GM21619 (cell line): ENCODE measurements around the gene FNDC8.
A peak's percentile ranks its signal among the peaks of the same experiment; 100 is the strongest.
"Not testable (repeated sequence)": the region's sequence is repeated elsewhere in the genome, so short reads cannot be mapped to it uniquely, and the experiment has no call there.

Source experiments
- ATAC-seq: cut with Tn5 transposase; IDR thresholded peaks from one replicate; pipeline ENCODE4 v1.9.1; 2021; ENCODE audit not compliant: unreplicated experiment

FNDC8 gene

DNA sequence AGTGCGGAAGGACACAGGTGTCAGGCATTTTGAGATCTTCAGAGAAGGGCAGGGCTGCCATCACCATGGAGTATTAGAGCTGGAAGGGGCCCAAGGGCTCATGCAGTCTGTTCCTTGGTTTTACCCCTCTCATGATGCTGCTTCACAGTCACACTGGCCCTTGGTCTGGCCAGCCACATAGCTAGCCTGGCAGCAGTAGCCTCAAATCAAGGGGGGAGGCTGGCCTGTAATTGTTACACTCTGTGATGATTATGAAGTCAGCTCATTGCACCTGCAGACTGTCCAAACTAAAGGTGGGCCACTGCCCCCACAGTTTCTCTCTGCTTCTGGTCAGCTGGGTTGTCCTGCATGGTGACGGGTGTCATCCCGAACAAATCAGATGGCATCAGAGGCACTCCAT is at the start of gene FNDC8:
Gene FNDC8 (plus strand): TSS at position 301 of the 400 bp plus-strand sequence. CDS start 79 bp downstream, at position 380.
- no peak for ATAC-seq

DNA sequence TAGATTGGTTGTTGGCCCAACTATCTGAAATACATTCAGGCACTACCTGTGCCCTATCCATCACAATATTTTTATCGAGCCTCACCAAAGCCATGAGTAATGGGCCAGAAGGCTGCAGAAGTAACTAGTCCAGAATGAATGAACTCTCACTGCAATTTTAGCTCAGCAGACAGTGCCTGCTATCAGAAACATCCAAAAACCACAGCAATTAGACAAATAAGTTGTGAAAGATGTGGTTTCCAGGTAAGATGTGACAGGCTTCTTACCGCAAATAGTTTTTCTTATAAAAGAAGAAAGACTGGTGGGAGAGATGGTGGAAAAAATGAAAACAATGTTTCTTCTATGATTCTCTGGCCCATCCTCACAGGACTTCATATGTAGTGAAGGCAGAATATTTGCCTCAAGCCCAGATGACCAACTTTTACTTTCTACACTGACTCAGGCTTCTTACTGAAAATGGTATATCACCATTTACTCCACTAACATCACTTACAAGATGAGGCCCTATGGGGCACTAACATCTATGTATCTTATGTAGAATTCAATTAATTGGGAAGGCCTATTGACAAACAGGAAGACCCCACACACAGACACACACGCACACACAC is 48.1 kb upstream of the FNDC8 start:
- no peak for ATAC-seq

- ATAC-seq, result no peak
Observed at GRCh38 chr17:35073991-35074627, 47.3 kb upstream of the FNDC8 start.

- ATAC-seq, result no peak
Observed at GRCh38 chr17:35074711-35075707, 46.4 kb upstream of the FNDC8 start.

- no peak for ATAC-seq
Observed at GRCh38 chr17:35076874-35077273, 44.5 kb upstream of the FNDC8 start.

GRCh38 chr17:35079547-35080423 is 41.6 kb upstream of the FNDC8 start:
- no peak for ATAC-seq

DNA sequence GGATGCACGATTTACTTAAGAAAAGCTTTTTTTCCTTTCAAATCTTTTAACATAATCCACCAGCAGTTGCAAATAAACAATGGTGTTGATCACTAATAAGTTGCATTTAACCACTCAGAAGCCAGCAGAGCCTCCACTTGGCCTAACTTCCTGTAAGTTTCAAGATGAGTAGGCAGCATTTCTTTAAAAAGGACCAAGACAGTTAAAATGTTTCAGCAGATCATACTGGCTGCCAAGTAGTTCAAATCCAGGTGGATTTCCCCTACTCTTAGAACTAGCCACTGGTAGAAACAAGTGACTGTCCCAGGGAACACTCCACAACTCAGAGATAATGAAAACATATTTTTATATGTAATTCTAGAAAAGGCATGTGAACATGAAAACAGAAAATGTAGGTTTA is 40.9 kb upstream of the FNDC8 start:
- peak; percentile 75 for ATAC-seq

DNA sequence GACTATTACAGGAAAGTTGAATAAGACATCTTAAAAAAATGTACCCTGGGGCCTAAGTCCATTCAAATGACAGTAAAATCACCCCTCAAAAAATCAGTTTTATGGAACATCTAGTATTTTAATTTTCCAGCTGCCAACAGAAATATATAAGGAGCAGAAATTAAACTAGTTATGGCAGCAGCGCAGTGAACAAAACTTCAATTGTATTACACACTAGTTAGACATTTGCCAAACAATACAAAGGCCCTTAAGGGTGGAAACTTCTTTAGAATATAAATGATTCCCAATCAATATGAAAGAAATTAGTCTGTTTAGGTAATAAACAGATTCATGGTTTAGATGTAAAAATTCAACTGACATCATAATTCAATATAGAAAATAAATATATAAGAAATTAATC is 39.8 kb upstream of the FNDC8 start:
- no peak for ATAC-seq

- ATAC-seq, result no peak
Observed at GRCh38 chr17:35082073-35082657, 39.2 kb upstream of the FNDC8 start.

- ATAC-seq, result no peak
Observed at GRCh38 chr17:35083071-35083470, 38.3 kb upstream of the FNDC8 start.

DNA sequence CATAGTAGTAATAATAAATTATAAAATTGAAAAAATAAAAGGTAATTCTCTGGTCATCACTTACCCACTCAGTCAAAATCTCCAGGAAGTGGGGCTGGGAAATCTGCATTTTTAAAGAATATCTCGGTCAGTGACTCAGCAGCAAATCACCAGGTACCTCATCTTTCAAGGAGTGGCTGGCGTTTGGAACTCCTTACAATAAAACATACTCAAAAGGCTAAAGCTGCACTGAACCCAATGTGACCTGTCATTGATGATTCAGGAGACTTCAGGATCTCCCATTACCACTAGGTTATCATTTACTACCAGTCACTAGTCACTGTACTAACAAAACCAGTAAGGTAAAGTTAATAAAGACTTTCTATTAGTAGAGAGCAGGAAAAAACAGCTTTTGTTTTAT is 36.4 kb upstream of the FNDC8 start:
- no peak for ATAC-seq

DNA sequence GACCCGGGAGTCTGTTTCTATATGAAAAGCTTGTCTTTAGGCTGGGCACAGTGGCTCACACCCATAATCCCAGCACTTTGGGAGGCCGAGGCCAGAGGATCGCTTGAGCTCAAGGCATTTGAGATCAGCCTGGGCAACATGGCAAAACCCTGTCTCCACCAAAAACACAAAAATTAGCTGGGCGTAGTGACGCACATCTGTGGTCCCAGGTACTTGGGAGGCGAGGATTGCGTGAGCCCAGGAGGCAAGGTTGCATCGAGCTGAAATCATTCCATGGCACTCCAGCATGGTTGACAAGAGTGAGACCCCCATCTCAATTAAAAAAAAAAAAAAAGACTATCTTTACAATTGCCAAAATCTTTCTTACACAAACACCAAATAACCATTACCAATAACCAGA is 35.3 kb upstream of the FNDC8 start:
- ATAC-seq, result no peak

DNA sequence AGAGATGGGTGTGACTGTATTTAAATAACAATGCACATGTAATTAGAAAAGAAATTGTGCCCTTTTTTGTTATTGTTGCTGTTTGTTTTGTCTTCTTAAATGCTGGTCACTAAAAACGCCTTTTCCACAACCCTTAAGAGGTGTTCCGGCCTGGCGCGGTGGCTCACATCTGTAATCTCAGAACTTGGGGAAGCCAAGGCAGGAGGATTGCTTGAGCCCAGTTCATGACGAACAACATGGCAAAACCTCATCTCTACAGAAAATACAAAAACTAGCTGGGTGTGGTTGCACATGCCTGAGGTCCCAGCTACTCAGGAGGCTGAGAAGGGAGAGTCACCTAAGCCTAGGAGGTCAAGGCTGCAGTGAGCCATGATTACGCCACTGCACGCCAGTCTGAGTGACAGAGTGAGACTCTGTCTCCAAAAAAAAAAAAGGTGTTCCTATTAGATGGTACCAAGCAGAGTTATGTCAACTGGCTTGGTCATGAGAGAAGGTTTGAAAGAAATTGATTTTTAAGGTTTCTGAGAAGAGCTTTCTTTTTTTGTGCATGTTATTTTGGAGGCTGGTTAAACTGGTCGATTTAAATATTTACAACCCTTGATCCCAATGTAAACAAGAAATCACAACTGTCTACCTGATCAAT is 34.4 kb upstream of the FNDC8 start:
- ATAC-seq, result no peak

DNA sequence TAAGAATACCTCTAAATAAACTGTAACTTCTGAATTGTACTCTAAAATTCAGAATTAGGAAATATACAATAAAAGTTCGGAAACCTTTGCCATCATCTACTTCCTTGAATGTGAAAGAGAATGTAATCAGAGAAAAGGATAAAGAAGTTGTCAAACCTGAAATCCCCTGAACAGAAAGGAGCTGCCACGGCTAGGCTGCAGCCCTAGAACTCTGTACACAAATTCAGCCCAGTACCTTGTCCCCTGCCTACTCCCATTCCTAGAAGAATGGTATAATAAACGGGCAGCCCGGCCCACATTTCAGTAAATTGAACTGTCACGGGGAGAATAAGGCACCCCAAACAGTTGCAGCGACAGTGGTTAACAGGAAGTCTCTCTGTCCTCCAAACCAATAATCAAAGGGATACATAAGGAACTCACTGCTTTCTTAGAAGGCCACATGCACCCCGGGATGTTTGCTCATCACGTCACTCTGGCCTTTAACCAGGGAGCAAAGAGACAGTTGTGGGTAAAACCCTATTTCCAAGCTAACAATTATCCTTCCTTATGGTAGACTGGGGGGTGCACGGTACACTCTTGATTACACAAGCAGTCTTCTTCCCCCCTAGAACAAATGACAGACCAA is 33.6 kb upstream of the FNDC8 start:
- no peak for ATAC-seq

GRCh38 chr17:35088356-35088880 is 33.0 kb upstream of the FNDC8 start:
- ATAC-seq, result peak; percentile 10

- peak; percentile 69 for ATAC-seq
Observed at GRCh38 chr17:35088881-35089585, 32.4 kb upstream of the FNDC8 start.

GRCh38 chr17:35089586-35090296 is 31.7 kb upstream of the FNDC8 start:
- ATAC-seq, result peak; percentile 6

DNA sequence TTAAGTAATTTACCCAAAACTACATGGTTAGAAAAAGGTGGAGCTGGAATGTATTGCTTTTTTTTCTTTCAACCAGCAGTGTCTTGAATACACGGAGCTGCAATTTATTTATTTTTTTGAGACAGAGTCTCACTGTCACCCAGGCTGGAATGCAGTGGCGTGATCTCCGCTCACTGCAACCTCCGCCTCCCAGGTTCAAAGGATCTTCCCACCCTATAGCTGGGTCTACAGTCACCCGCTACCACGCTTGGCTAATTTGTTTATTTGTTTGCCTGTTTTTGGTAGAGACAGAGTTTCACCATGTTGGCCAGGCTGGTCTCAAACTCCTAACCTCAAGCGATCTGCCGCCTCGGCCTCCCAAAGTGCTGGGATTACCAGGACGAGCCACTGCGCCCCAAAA is 30.7 kb upstream of the FNDC8 start:
- not testable (repeated sequence) for ATAC-seq
